Ectodermal cell (in vitro differentiated cells): ENCODE data around the gene ZNF536.
"Not testable (repeated sequence)": the region's sequence is repeated elsewhere in the genome, so short reads cannot be mapped to it uniquely, and the experiment has no call there.

Experiments used
- H3K27ac ChIP-seq: 2 replicates; pipeline ENCODE4 v1.7.0; 2013; ENCODE audit warnings: mild to moderate bottlenecking, low read depth, low read length; ENCODE audit not compliant: insufficient read depth, poor library complexity, severe bottlenecking
- H3K27me3 ChIP-seq: 2 replicates; pipeline ENCODE4 v1.7.0; 2013; ENCODE audit warnings: mild to moderate bottlenecking, low read length; ENCODE audit not compliant: insufficient read depth, control insufficient read depth, poor library complexity, severe bottlenecking
- H3K36me3 ChIP-seq: one replicate; pipeline ENCODE4 v1.7.0; 2013; ENCODE audit warnings: low read length; ENCODE audit not compliant: control insufficient read depth, insufficient read depth
- H3K4me1 ChIP-seq: one replicate; pipeline ENCODE4 v1.7.0; 2013; ENCODE audit warnings: low read length; ENCODE audit not compliant: control insufficient read depth, insufficient read depth
- H3K4me3 ChIP-seq: 2 replicates; pipeline ENCODE4 v1.7.0; 2013; ENCODE audit warnings: low read depth, low read length, control low read depth; ENCODE audit not compliant: insufficient read depth
- H3K9me3 ChIP-seq: 2 replicates; pipeline ENCODE4 v1.7.0; 2013; ENCODE audit warnings: mild to moderate bottlenecking, low read length, moderate library complexity; ENCODE audit not compliant: control insufficient read depth
- WGBS, 2 experiments: methylation state at CpG; one replicate each; pipeline ENCODE4 v1.1.7; 2013; ENCODE audit warnings: missing lambda C conversion rate in 2 of 2; 5-methylcytosine and 5-hydroxymethylcytosine counted together

The ZNF536 gene

GRCh38 chr19:30444686-30445232 lies 72.6 kb downstream of the ZNF536 start:
- Histone ChIP-seq H3K27ac (no peak overlapping the region), H3K27me3 (no peaks in the 10 kb centered on the region), H3K36me3 (no peaks in the 10 kb centered on the region), H3K4me3 (no peak overlapping the region), H3K9me3 (no peaks in the 10 kb centered on the region), H3K4me1 (peaks cover 17% of the 10 kb centered on the region)
- WGBS, 2 experiments, result 96% methylated on average over 29 of the region's 29 CpGs

GRCh38 chr19:30445385-30445784 lies 73.2 kb downstream of the ZNF536 start:
- 95 to 96% methylated on average over 29 of the region's 29 CpGs for WGBS, 2 experiments
- Histone ChIP-seq H3K9me3 (no peaks in the 10 kb centered on the region), H3K4me3 (no peak overlapping the region), H3K36me3 (no peaks in the 10 kb centered on the region), H3K27me3 (no peaks in the 10 kb centered on the region), H3K4me1 (peaks cover 23% of the 10 kb centered on the region), H3K27ac (no peak overlapping the region)

- H3K36me3 ChIP-seq, H3K9me3 ChIP-seq, H3K4me3 ChIP-seq, H3K27me3 ChIP-seq, H3K27ac ChIP-seq: not testable (repeated sequence)
- H3K4me1 ChIP-seq, result peaks cover 28% of the 10 kb centered on the region
- 93 to 98% methylated on average over 8 to 9 of the region's 9 CpGs for WGBS, 2 experiments
Observed at GRCh38 chr19:30446120-30446519, 73.9 kb downstream of the ZNF536 start.

GRCh38 chr19:30446850-30447552 lies 74.8 kb downstream of the ZNF536 start:
- 91 to 94% methylated on average over 10 of the region's 10 CpGs for WGBS, 2 experiments
- Histone ChIP-seq H3K27me3 (no peaks in the 10 kb centered on the region), H3K36me3 (no peaks in the 10 kb centered on the region), H3K9me3 (no peaks in the 10 kb centered on the region), H3K27ac (no peak overlapping the region), H3K4me1 (peaks cover 28% of the 10 kb centered on the region), H3K4me3 (no peak overlapping the region)

GRCh38 chr19:30447553-30447870 lies 75.3 kb downstream of the ZNF536 start:
- H3K9me3 ChIP-seq, result no peaks in the 10 kb centered on the region
- H3K27me3 ChIP-seq, result no peaks in the 10 kb centered on the region
- H3K27ac ChIP-seq, result no peak overlapping the region
- H3K36me3 ChIP-seq, result no peaks in the 10 kb centered on the region
- no peak overlapping the region for H3K4me3 ChIP-seq
- H3K4me1 ChIP-seq, result peaks cover 28% of the 10 kb centered on the region
- WGBS, 2 experiments, result 92 to 95% methylated on average over 4 of the region's 4 CpGs

GRCh38 chr19:30448386-30449077 lies 76.3 kb downstream of the ZNF536 start:
- H3K27me3 ChIP-seq, result no peaks in the 10 kb centered on the region
- no peaks in the 10 kb centered on the region for H3K9me3 ChIP-seq
- peak overlapping the region; percentile 33 for H3K27ac ChIP-seq
- 49 to 55% methylated on average over 9 of the region's 9 CpGs for WGBS, 2 experiments
- H3K36me3 ChIP-seq, result no peaks in the 10 kb centered on the region
- no peak overlapping the region for H3K4me3 ChIP-seq
- peaks cover 28% of the 10 kb centered on the region for H3K4me1 ChIP-seq

GRCh38 chr19:30449078-30449590 lies 77.0 kb downstream of the ZNF536 start:
- no peaks in the 10 kb centered on the region for H3K27me3 ChIP-seq
- no peak overlapping the region for H3K4me3 ChIP-seq
- 80 to 85% methylated on average over 6 of the region's 6 CpGs for WGBS, 2 experiments
- no peaks in the 10 kb centered on the region for H3K9me3 ChIP-seq
- peaks cover 28% of the 10 kb centered on the region for H3K4me1 ChIP-seq
- H3K27ac ChIP-seq, result peak overlapping the region; percentile 33
- no peaks in the 10 kb centered on the region for H3K36me3 ChIP-seq

- Histone ChIP-seq H3K27me3 (no peaks in the 10 kb centered on the region), H3K9me3 (no peaks in the 10 kb centered on the region), H3K4me1 (peaks cover 28% of the 10 kb centered on the region), H3K27ac (no peak overlapping the region), H3K4me3 (peak overlapping the region; percentile 12), H3K36me3 (no peaks in the 10 kb centered on the region)
- WGBS, 2 experiments, result 42 to 43% methylated on average over 3 to 5 of the region's 8 CpGs
Observed at GRCh38 chr19:30449673-30450072, 77.5 kb downstream of the ZNF536 start.

- Histone ChIP-seq H3K9me3 (no peaks in the 10 kb centered on the region), H3K27me3 (no peaks in the 10 kb centered on the region), H3K4me3 (peak overlapping the region; percentile 12), H3K36me3 (no peaks in the 10 kb centered on the region), H3K27ac (no peak overlapping the region), H3K4me1 (peaks cover 28% of the 10 kb centered on the region)
- WGBS, 2 experiments, result 3 to 10% methylated on average over 6 to 7 of the region's 7 CpGs
Observed at GRCh38 chr19:30450100-30450499, 77.9 kb downstream of the ZNF536 start.

- H3K9me3 ChIP-seq, result no peaks in the 10 kb centered on the region
- H3K4me1 ChIP-seq, result peaks cover 28% of the 10 kb centered on the region
- H3K4me3 ChIP-seq, result no peak overlapping the region
- no peak overlapping the region for H3K27ac ChIP-seq
- H3K36me3 ChIP-seq, result no peaks in the 10 kb centered on the region
- no peaks in the 10 kb centered on the region for H3K27me3 ChIP-seq
- WGBS, 2 experiments, result 91 to 94% methylated on average over 31 of the region's 31 CpGs
Observed at GRCh38 chr19:30450835-30451321, 78.7 kb downstream of the ZNF536 start.
